GM12878 (cell line): ENCODE results near the gene AATF. TPM values are rescaled to one million over a fixed set of nuclear protein-coding genes. Genes with fewer than 3 reads are reported as not detected.

Experiments used
- ATAC-seq: fragments of 200-7000 bp; cut with Tn5 transposase; 3 replicates; pipeline ENCODE4 v1.9.1; 2020; ENCODE audit warnings: mild to moderate bottlenecking, moderate library complexity
- BruUV-seq: library from RNA; stranded (reverse); fragments of 400-500 nt; replicated peaks from 2 replicates; lab custom pipeline; 2021; lab: Mats Ljungman, UMichigan
- CTCF ChIA-PET: fragments of 300-600 bp; sonication (Branson Sonifier 250); formaldehyde crosslinking; extraction: SDS; loops from one replicate; lab custom pipeline; 2021; ENCODE audit warnings: inconsistent platforms; lab: Yijun Ruan, JAX
- POLR2A ChIA-PET: fragments of 350-600 bp; formaldehyde crosslinking; extraction: SDS; loops from one replicate; lab custom pipeline; 2021; ENCODE audit warnings: inconsistent platforms; lab: Charles Lee
- RAD21 ChIA-PET: fragments of 300-600 bp; sonication (Branson Sonifier 250); formaldehyde crosslinking; loops from one replicate; lab custom pipeline; 2023; ENCODE audit warnings: antibody characterized with exemption; ENCODE audit not compliant: unreplicated experiment; lab: Charles Lee
- SMC1A ChIA-PET: fragments of 300-600 bp; sonication (Branson Sonifier 250); formaldehyde crosslinking; loops from one replicate; lab custom pipeline; 2023; ENCODE audit not compliant: unreplicated experiment, uncharacterized antibody; lab: Charles Lee
- DNase-seq: peaks from one replicate; pipeline ENCODE4 v3.0.0-alpha.2; 2011; ENCODE audit warnings: low read depth, low spot score
- FAIRE-seq: peaks from 3 replicates; lab custom pipeline; 2011; peaks lifted over from hg19 to GRCh38; lab: Jason Lieb, UNC
- H2AFZ ChIP-seq: 2 replicates; pipeline ENCODE4 v1.6.0; 2011; ENCODE audit warnings: low read depth, low read length, control low read depth; ENCODE audit not compliant: control insufficient read depth
- H3K27ac ChIP-seq: 2 replicates; pipeline ENCODE4 v1.5.1; 2011; ENCODE audit warnings: control low read depth; ENCODE audit not compliant: control insufficient read depth, insufficient read depth
- H3K27me3 ChIP-seq, 2 experiments: replicated peaks in 1 of 2; 2 replicates each; pipeline versions ENCODE4 v1.6.0 to v1.6.1; 2011; ENCODE audit warnings: low read length in 1 of 2; ENCODE audit not compliant: control insufficient read depth in 2 of 2, insufficient read depth in 2 of 2
- H3K36me3 ChIP-seq, 2 experiments: 2 replicates each; pipeline ENCODE4 v1.5.1; 2011; ENCODE audit warnings: low read length in 1 of 2; ENCODE audit not compliant: control insufficient read depth in 2 of 2, insufficient read depth in 2 of 2
- H3K4me1 ChIP-seq: 2 replicates; pipeline ENCODE4 v1.6.1; 2011; ENCODE audit warnings: mild to moderate bottlenecking, low read length, moderate library complexity, mixed read lengths; ENCODE audit not compliant: control insufficient read depth, insufficient read depth
- H3K4me2 ChIP-seq: 2 replicates; pipeline ENCODE4 v1.6.0; 2011; ENCODE audit warnings: control low read depth; ENCODE audit not compliant: control insufficient read depth, insufficient read depth
- H3K4me3 ChIP-seq: fragments of 200-600 bp; sonication (generic); 2 replicates; pipeline ENCODE4 v1.5.1; 2016
- H3K79me2 ChIP-seq: 2 replicates; pipeline ENCODE4 v1.6.0; 2011; ENCODE audit warnings: low read length; ENCODE audit not compliant: control insufficient read depth, insufficient read depth
- H3K9ac ChIP-seq: 2 replicates; pipeline ENCODE4 v1.8.0; 2011; ENCODE audit warnings: low read length, control low read depth, mixed read lengths; ENCODE audit not compliant: control insufficient read depth, insufficient read depth
- H3K9me3 ChIP-seq: replicated peaks from 3 replicates; pipeline ENCODE4 v1.5.1; 2011; ENCODE audit warnings: mild to moderate bottlenecking, low read length; ENCODE audit not compliant: control insufficient read depth, insufficient read depth
- H4K20me1 ChIP-seq: 2 replicates; pipeline ENCODE4 v1.6.0; 2011; ENCODE audit not compliant: control insufficient read depth, insufficient read depth
- ATF7 ChIP-seq: fragments of 450-650 bp; IDR thresholded peaks from 2 replicates; pipeline ENCODE4 v1.6.1; 2016; ENCODE audit warnings: low read depth, mild to moderate bottlenecking
- BACH1 ChIP-seq: fragments of 450-650 bp; IDR thresholded peaks from 2 replicates; pipeline ENCODE4 v1.6.1; 2017; ENCODE audit warnings: mild to moderate bottlenecking, borderline replicate concordance
- BRCA1 ChIP-seq: IDR thresholded peaks from 2 replicates; pipeline ENCODE4 v1.6.1; 2011; ENCODE audit warnings: low read depth, low read length, improper control_type of control experiment
- CBFB ChIP-seq: IDR thresholded peaks from 2 replicates; pipeline ENCODE4 v1.6.1; 2016; ENCODE audit warnings: antibody characterized with exemption, low read depth
- EZH2 ChIP-seq: IDR thresholded peaks from 2 replicates; pipeline ENCODE4 v1.6.1; 2012; ENCODE audit warnings: low read depth, mild to moderate bottlenecking, control low read depth, inconsistent platforms, low read length, borderline replicate concordance; ENCODE audit not compliant: control insufficient read depth
- FOXK2 ChIP-seq: fragments of 450-650 bp; IDR thresholded peaks from 2 replicates; pipeline ENCODE4 v1.6.1; 2017; ENCODE audit warnings: mild to moderate bottlenecking, moderate library complexity
- HDAC2 ChIP-seq: fragments of 200-600 bp; sonication (generic); IDR thresholded peaks from 2 replicates; pipeline ENCODE4 v1.6.1; 2017
- IRF5 ChIP-seq: fragments of 450-650 bp; IDR thresholded peaks from 2 replicates; pipeline ENCODE4 v1.6.1; 2017; ENCODE audit warnings: borderline replicate concordance
- SMAD5 ChIP-seq: IDR thresholded peaks from 2 replicates; pipeline ENCODE4 v1.6.1; 2016; ENCODE audit warnings: antibody characterized with exemption, low read depth
- SREBF2 ChIP-seq: IDR thresholded peaks from 2 replicates; pipeline ENCODE4 v1.6.1; 2012; ENCODE audit warnings: mild to moderate bottlenecking, low read length
- STAT3 ChIP-seq: IDR thresholded peaks from 2 replicates; pipeline ENCODE4 v1.6.1; 2011; ENCODE audit warnings: low read depth, low read length, improper control_type of control experiment
- TAF1 ChIP-seq: IDR thresholded peaks from 2 replicates; pipeline ENCODE4 v1.6.1; 2011; ENCODE audit warnings: mild to moderate bottlenecking, low read depth, low read length, borderline replicate concordance
- ZNF592 ChIP-seq: fragments of 450-650 bp; IDR thresholded peaks from 2 replicates; pipeline ENCODE4 v1.6.1; 2017; ENCODE audit warnings: mild to moderate bottlenecking, moderate library complexity
- ZSCAN29 ChIP-seq: fragments of 450-650 bp; IDR thresholded peaks from 2 replicates; pipeline ENCODE4 v1.6.1; 2017; ENCODE audit warnings: mild to moderate bottlenecking, moderate library complexity
- WGBS: methylation state at CpG from one replicate; pipeline ENCODE4 v1.1.6; 2016; ENCODE audit warnings: low lambda C conversion rate; ENCODE audit not compliant: insufficient replicate concordance, insufficient coverage; ENCODE audit errors: missing lambda C conversion rate; 5-methylcytosine and 5-hydroxymethylcytosine counted together
- in situ Hi-C: fragments of 300-500 bp; cut with MboI; formaldehyde crosslinking; loops from 9 replicates; pipeline ENCODE4 v1.14.3; 2018; ENCODE audit warnings: mixed read lengths
- intact Hi-C: fragments of 100-400 bp; cut with micrococcal nuclease; formaldehyde crosslinking; loops from one replicate; pipeline ENCODE4 v1.14.2; 2022; ENCODE audit not compliant: unreplicated experiment
- polyA plus RNA-seq, 11 experiments: library from polyadenylated mRNA; depleted of rRNA in 4 of 11; unstranded in 6 of 11; stranded (reverse) in 5 of 11; fragments of >200 nt; fragmentation: Nextera tagmentation in 4 of 11; fragmentation: Illumina TruSeq in 1 of 11; extraction: Ambion mirVana in 4 of 11; extraction: Trizol in 1 of 11; gene quantifications; 1 replicate in 1 of 11; 2 replicates in 10 of 11; pipeline versions ENCODE4 v1.2.1 to v1.2.3, GENCODE V29; 2011 to 2016; ENCODE audit warnings: inconsistent platforms in 2 of 11, missing spikeins in 2 of 11, low read depth in 1 of 11
- total RNA-seq, 4 experiments: library from RNA; depleted of rRNA in 3 of 4; stranded (reverse); fragments of >200 nt in 3 of 4; fragmentation: Illumina TruSeq in 1 of 4; extraction: Trizol in 1 of 4; gene quantifications; 2 replicates each; pipeline versions ENCODE4 v1.2.1 to v1.2.3, GENCODE V29; 2013 to 2021

Gene AATF
- total and polyA plus RNA-seq, 10 of the 15 experiments (the other 5 are each of a cell fraction or from before 2014, with no cell fraction given): 36.8 to 110 (median 77.9) TPM

GRCh38 chr17:36913132-36913531 lies 35.6 kb upstream of the AATF start:
- ChIA-PET SMC1A (no interaction called here), CTCF (no interaction called here), RAD21 (no interaction called here), POLR2A (no interaction called here)
- no peak for ATAC-seq
- FAIRE-seq: no peak
- 21% methylated on average over 5 of the region's 5 CpGs for WGBS
- no peak overlapping the region for H3K27ac ChIP-seq
- no peaks in the 10 kb centered on the region for H4K20me1 ChIP-seq
- no peaks in the 10 kb centered on the region for H3K9me3 ChIP-seq
- H3K9ac ChIP-seq: no peak overlapping the region
- BruUV-seq: no TSS peak
- no peak overlapping the region for H3K4me3 ChIP-seq
- no peaks in the 10 kb centered on the region for H3K4me1 ChIP-seq
- intact Hi-C loops: no loop called here
- no peaks in the 10 kb centered on the region for H3K36me3 ChIP-seq
- H3K79me2 ChIP-seq: no peaks in the 10 kb centered on the region
- H3K27me3 ChIP-seq: no peaks in the 10 kb centered on the region
- no peak for DNase-seq
- TF ChIP-seq BACH1 (no peak), SMAD5 (no peak), ZNF592 (no peak), EZH2 (no peak), BRCA1 (no peak), ZSCAN29 (no peak), FOXK2 (no peak), CBFB (no peak), SREBF2 (no peak), HDAC2 (no peak), IRF5 (no peak), ATF7 (no peak), TAF1 (no peak), STAT3 (no peak)
- TF ChIP-seq, all 136 proteins: peak for 0
- Histone ChIP-seq H3K4me2 (no peak overlapping the region), H2AFZ (no peak overlapping the region)
- in situ Hi-C loops: no loop called here
